GM18502 (cell line): ENCODE measurements around the gene TBL1XR1.

Source experiments
- ATAC-seq: cut with Tn5 transposase; IDR thresholded peaks from one replicate; pipeline ENCODE4 v1.9.1; 2021; ENCODE audit warnings: mild to moderate bottlenecking; ENCODE audit not compliant: unreplicated experiment, poor library complexity

Gene TBL1XR1

DNA sequence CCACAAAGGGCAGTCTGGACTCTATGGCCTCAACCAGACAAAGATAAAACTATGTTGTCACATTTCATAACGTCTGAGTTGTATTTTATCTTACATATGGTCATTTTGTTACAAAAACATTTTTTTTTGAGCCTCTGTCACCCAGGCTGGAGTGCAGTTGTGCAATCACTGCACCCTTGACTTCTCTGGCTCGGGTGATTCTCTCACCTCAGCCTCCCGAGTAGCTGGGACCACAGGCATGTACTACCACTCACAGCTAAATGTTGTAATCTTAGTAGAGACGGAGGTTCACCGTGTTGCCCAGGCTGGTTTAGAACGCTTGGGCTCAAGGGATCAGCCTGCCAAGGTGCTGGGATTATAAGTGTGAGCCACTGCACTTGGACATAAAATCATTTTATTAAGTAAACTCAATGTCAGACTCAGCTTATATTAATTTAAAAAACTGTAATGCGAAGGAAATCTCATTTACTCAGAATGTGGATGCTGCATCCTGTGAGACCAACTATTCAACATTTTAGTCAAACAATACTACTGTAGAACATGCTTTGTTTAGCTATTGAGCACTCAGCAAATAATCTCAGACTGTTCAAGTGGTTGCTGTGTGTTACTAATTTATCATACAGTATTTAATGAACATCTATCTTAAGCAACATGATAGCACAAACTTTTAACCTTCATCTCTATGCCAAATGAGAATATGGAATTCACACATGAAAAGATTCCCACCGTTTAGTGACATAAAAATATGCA lies 209.2 kb downstream of the TBL1XR1 start:
- no peak for ATAC-seq

DNA sequence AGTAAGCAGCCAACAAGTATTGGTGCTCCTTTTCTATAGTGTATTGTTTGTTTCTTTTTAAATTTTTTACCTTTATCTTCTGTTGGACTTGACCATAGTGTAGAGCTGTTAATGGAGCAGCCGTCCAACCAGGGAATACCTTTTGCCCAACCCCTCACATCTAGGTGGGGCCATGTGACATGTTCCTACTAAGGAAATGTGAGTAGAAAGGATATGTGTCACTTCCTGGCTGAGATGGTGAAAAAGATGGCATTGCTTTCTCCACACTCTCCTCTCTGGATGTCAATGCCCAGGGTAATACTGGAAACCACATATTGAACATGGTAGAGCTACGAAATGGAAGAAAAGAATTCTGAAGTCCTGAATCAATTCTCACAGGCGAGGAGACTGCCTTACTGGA lies 218.8 kb downstream of the TBL1XR1 start:
- ATAC-seq, result no peak

DNA sequence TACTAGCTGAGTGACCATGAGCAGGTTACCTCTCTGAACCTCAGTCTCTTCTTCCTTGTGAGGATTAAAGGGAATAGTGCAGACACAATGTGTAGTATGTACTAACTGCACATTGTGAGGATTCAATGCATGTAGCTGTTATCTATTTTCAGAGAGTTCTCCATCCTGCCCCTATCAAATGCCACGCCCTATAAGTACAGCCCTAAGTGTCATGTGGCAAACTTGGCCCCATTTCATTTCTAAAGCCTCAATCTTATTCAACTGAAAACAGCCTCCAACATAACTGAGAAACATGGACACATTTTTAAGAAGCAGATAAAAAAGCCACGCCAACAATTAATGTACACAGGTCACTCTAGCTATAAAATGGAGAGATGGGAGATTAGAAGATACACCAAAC lies 220.0 kb downstream of the TBL1XR1 start:
- ATAC-seq, result no peak

DNA sequence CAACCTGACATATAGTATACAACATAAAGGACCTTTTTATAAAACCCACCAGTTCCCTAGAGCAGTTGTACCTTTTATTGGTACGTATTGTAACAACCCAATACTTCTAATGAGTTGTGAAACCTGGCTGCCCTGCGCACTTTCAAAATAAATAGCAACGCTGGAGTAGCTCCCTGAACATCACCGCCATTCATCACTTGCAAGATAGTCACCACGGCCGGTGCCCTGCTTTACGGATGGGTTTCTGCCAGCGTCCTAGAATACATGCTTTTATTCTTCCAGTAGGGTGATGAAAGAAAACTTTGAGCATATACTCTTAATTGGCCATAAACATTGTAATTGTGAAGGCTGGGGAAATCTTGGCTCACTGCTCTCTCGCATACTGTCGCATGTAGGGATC lies 220.7 kb downstream of the TBL1XR1 start:
- ATAC-seq, result no peak

DNA sequence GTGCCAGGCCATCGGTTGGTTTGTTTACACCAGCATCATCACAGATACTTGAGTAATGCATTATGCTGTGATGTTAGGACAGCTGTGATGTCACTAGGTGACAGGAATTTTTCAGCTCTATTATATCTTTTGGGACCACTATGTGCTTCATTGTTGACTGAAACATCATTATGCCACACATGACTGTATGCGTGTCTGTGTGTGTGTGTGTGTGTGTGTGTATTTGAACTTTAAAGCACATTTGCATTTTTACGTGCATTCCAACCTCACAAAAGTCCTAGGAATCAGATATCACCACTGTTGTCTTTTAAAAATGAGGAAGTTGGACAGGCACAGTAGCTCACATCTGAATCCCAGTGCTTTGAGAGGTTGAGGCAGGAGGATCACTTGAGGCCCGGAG lies 223.0 kb downstream of the TBL1XR1 start:
- ATAC-seq, result no peak

DNA sequence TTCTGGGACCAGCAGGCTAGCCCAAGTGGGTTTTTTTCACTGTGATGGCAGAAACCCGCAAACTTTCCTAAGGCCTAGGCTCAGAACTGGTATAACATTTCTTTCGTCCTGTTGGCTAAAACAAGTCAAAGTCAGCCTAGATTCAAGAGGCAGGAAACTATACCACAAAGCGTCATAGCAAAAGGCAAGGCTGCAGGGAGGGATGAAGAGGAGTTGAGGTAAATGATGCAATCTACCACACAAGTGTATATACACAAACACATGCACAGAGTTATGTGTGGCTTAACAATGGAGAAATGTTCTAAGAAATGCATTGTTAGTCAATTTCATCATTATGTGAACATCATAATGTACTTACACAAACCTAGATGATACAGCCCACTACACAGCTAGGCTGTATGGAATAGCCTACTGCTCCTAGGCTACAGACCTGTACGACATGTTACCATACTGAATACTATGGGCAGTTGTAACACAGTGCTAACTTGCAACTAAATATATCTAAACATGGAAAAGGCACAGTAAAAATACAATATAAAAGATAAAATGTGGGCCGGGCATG lies 225.6 kb downstream of the TBL1XR1 start:
- ATAC-seq, result no peak

DNA sequence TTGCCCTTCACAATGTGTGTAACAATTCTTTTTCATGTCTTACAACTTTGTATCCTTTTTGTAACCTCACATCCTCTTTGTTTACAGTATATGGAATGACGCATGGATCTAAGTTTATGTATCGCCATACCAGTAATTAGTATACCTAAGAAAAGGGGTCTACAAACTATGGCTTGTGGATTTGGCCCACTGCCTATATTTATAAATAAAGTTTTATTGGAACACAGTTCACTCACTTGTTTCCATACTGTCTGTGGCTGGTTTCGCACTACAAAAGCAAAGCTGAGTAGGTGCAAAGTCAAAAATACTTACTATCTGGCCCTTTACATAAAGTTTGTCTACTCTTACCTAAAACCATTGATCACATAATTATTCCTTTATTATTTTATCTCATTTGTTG lies 226.5 kb downstream of the TBL1XR1 start:
- no peak for ATAC-seq

DNA sequence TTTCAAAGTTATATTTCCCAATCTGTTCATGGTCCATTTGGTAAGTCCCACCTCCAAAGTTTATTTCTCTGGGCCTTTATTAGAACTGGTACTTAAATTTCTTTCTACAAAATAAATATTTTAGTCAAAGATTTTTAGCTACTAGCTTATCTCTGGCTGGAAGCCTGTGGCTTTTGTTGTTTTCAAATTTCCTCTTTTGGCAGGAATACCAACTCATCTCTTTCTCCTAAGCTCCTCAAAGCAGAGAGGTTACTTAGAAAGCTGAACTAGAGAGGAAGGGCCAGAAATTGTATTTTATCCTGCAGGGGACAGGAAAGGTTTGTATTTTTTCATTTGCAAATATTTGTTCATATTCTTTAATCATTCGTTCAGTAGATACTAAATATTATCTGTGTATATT lies 227.8 kb downstream of the TBL1XR1 start:
- ATAC-seq, result no peak
